ENCODE measurements around the gene RASSF3. TPM values are rescaled to one million over a fixed set of nuclear protein-coding genes. Genes with fewer than 3 reads are reported as not detected.

The RASSF3 gene
- total RNA-seq, 2 donors from 2014 or later = 13.5 to 21.3 TPM

DNA sequence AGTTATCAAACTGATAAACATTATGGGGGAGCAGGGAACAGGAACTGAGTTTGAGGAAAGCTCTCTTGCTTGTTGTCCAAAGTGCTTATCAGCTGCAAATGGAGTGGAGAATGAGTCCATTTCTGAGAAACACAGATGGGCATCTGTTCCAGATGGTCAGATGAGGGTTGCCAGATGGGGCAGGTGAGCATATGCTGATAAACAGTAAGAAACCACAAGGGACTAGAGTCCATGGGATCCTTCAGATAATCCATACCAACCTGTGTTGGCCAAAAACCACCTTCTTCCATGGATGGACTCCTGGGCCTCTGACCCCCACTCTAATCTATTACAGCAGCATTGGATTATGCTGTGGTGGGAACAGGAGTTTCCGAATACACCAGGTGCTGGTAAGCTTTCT lies 110.6 kb downstream of the RASSF3 start:
- intact Hi-C loops (cut with DNase I) = no loop called here
- no peak overlapping the region for H3K27ac ChIP-seq
- DNase-seq (no peak), ATAC-seq (no peak)
- WGBS, 2 donors = 92 to 94% methylated on average over 1 of the region's 1 CpG
- H3K4me1 ChIP-seq = no peaks in the 10 kb centered on the region
- no peaks in the 10 kb centered on the region for H3K9me3 ChIP-seq
- no peaks in the 10 kb centered on the region for H3K27me3 ChIP-seq
- no peak overlapping the region for H3K4me3 ChIP-seq
- no peak for TF ChIP-seq POLR2A (IDR thresholded peaks at IDR 0.05)
- TF ChIP-seq, protein P1, sequence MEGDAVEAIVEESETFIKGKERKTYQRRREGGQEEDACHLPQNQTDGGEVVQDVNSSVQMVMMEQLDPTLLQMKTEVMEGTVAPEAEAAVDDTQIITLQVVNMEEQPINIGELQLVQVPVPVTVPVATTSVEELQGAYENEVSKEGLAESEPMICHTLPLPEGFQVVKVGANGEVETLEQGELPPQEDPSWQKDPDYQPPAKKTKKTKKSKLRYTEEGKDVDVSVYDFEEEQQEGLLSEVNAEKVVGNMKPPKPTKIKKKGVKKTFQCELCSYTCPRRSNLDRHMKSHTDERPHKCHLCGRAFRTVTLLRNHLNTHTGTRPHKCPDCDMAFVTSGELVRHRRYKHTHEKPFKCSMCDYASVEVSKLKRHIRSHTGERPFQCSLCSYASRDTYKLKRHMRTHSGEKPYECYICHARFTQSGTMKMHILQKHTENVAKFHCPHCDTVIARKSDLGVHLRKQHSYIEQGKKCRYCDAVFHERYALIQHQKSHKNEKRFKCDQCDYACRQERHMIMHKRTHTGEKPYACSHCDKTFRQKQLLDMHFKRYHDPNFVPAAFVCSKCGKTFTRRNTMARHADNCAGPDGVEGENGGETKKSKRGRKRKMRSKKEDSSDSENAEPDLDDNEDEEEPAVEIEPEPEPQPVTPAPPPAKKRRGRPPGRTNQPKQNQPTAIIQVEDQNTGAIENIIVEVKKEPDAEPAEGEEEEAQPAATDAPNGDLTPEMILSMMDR (IDR thresholded peaks at IDR 0.05) = no peak
- H3K36me3 ChIP-seq (replicated peaks in 1 of 2; ENCODE audit: insufficient read depth in 1 of 2, low read depth in 2 of 2) = peaks cover 0 to 28% of the 10 kb centered on the region in 2 donors

DNA sequence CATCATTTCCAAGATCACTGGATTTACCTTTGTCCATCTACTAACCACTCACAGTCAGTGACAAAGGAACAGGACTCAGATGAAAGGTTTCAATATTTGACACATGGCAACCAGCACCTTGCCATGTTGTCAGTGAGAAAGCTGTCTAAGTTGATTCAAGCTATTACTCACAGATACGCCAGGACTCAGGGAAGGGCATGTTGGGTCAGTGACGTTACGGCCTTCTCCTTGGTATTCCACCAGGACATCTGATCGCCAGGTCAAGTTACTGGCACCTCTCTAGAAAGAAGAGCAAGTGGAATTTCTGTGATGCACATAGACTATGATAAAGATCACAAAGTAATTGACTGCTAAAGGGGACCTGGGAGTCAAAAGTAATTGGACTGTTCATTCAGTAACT lies 112.5 kb downstream of the RASSF3 start:
- no peak overlapping the region for H3K4me3 ChIP-seq
- DNase-seq (no peak), ATAC-seq (no peak)
- peaks cover 4 to 22% of the 10 kb centered on the region in 2 donors for H3K36me3 ChIP-seq (replicated peaks in 1 of 2; ENCODE audit: insufficient read depth in 1 of 2, low read depth in 2 of 2)
- WGBS, 2 donors = 91 to 95% methylated on average over 4 of the region's 4 CpGs
- intact Hi-C loops (cut with DNase I) = no loop called here
- no peaks in the 10 kb centered on the region for H3K27me3 ChIP-seq
- TF ChIP-seq, protein P1 (IDR thresholded peaks at IDR 0.05) = no peak
- TF ChIP-seq POLR2A (IDR thresholded peaks at IDR 0.05) = no peak
- H3K4me1 ChIP-seq = no peaks in the 10 kb centered on the region
- H3K27ac ChIP-seq = no peak overlapping the region
- H3K9me3 ChIP-seq = no peaks in the 10 kb centered on the region

DNA sequence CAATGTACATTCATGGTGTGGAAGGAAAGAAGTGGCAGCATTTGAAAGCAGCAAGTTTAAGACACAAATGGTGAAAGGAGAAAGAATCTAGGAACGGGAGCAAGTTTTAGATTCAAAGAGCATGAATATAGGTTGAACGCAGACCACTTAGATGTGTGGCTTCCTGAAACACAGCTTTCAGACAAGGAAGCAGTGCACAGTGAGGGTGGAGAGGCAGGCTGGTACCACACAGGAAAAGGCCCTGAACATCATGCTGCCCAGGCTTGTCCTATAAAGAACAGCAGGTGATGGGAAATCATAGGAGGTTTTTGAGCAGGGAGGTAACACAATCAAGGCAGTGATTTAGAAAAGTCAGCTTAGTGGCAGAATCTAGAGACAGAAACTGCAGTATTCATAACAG lies 113.3 kb downstream of the RASSF3 start:
- no peak overlapping the region for H3K4me3 ChIP-seq
- H3K9me3 ChIP-seq = no peaks in the 10 kb centered on the region
- peaks cover 4 to 22% of the 10 kb centered on the region in 2 donors for H3K36me3 ChIP-seq (replicated peaks in 1 of 2; ENCODE audit: insufficient read depth in 1 of 2, low read depth in 2 of 2)
- intact Hi-C loops (cut with DNase I) = no loop called here
- TF ChIP-seq, protein P1 (IDR thresholded peaks at IDR 0.05) = no peak
- TF ChIP-seq POLR2A (IDR thresholded peaks at IDR 0.05) = no peak
- ATAC-seq = no peak
- no peak for DNase-seq
- no peaks in the 10 kb centered on the region for H3K27me3 ChIP-seq
- H3K27ac ChIP-seq = no peak overlapping the region
- whole genome bisulfite sequencing, 2 donors = 93 to 98% methylated on average over 2 of the region's 2 CpGs
- no peaks in the 10 kb centered on the region for H3K4me1 ChIP-seq

DNA sequence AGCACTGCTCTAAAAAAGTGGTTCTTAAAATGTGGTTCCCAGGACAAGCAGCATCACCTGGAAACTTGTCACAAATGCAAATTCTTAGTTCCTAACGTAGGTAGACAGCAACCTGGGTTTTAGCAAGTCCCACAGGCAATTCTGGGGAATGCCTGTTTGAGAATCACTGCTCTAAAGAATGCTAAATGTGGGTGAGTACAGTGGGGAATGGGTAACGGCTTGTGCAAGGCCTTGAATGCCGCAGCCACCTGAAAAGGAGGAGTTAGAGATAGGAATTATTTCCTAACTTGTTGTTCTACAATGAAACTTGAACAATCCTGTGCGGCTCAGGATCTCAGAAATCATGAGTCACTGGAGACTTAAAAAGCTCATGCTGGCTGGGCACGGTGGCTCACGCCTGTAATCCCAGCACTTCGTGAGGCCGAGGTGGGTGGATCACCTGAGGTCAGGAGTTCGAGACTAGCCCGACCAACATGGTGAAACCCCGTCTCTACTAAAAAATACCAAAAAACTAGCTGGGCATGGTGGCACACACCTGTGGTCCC lies 114.0 kb downstream of the RASSF3 start:
- 92 to 93% methylated on average over 6 to 11 of the region's 11 CpGs for WGBS, 2 donors
- DNase-seq (no peak), ATAC-seq (no peak)
- Histone ChIP-seq H3K4me1 (no peaks in the 10 kb centered on the region), H3K36me3 (replicated peaks in 1 of 2; ENCODE audit: insufficient read depth in 1 of 2, low read depth in 2 of 2) (peaks cover 4 to 22% of the 10 kb centered on the region in 2 donors), H3K4me3 (no peak overlapping the region), H3K27ac (no peak overlapping the region), H3K9me3 (no peaks in the 10 kb centered on the region), H3K27me3 (no peaks in the 10 kb centered on the region)
- intact Hi-C loops (cut with DNase I) = no loop called here
- no peak for TF ChIP-seq POLR2A (IDR thresholded peaks at IDR 0.05)
- TF ChIP-seq, protein P1 (IDR thresholded peaks at IDR 0.05) = no peak

DNA sequence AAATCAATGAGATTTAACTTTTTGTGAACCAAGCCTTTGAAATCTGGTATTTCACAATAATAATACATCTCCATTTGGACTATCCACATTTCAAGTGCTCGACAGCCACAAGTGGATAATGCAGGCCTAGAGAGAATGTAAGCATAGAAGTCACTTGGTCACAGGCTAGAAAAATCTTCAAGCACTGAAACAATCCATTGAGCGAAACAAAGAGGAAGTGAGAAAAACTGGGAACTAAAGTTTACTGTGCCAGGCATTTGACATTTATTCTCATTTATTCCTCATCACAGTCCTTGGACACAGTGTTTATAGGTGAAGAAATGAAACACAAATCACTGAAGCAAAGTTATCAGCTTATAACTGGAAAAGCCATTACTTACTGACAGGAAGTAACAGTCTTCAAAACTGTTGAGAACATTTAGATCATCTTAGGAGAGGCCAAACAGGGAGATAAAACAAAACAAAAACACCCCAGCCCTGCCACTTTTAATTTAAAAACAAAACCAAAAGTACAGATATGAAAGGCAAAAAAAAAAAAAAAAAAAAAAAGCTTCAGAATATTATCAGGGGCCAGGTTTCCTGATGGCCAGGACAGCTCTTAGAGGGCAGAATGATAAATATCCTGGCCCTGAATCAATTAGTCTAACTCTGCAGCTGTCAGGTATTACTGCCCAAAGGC lies 119.8 kb downstream of the RASSF3 start:
- Histone ChIP-seq H3K27ac (peak overlapping the region in 1 of 4 donors; percentile 26), H3K27me3 (no peaks in the 10 kb centered on the region), H3K36me3 (replicated peaks in 1 of 2; ENCODE audit: insufficient read depth in 1 of 2, low read depth in 2 of 2) (peaks cover 2 to 4% of the 10 kb centered on the region in 2 donors), H3K4me1 (no peaks in the 10 kb centered on the region), H3K9me3 (no peaks in the 10 kb centered on the region), H3K4me3 (no peak overlapping the region)
- intact Hi-C loops (cut with DNase I) = no loop called here
- TF ChIP-seq, protein P1 (IDR thresholded peaks at IDR 0.05) = no peak
- TF ChIP-seq POLR2A (IDR thresholded peaks at IDR 0.05) = no peak
- 74 to 83% methylated on average over 2 of the region's 2 CpGs for WGBS, 2 donors
- ATAC-seq (no peak), DNase-seq (no peak)

Data from body of pancreas (tissue), 4 donors.